Measurements from ENCODE around the gene FOXN3.

DNA sequence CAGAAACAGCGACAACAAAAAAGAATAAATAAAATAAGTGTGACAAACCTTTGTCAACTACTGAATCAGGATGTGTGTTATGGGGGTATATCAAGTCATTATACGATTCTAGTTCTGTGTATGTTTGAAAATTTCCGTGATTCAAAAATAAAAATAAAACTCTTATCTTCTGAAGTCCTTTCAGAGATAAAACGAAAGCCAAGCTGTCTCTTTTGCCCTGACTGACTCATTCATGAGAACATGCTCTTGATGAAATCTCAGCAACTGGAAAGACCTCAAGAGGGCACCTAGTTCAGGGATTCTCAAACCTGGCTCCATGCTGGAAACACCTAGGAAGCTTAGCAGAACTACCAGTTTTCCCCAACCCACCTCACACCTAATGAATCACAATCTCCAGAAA lies 9.2 kb downstream of the FOXN3 start:
- TF ChIP-seq CTCF (IDR thresholded peaks at IDR 0.05 in 8 of 11, conservative IDR thresholded peaks at IDR 0.05 in 3 of 11) (no peak), POLR2A (IDR thresholded peaks at IDR 0.05) (no peak), POLR2AphosphoS5 (IDR thresholded peaks at IDR 0.05) (no peak)
